GM12892 (cell line): Measurements from ENCODE around the gene PIM3.

Experiments
- POLR2A ChIP-seq: IDR thresholded peaks from 2 replicates; pipeline ENCODE4 v1.6.1; 2011; ENCODE audit warnings: low read depth, low read length, control low read depth
- POLR2AphosphoS5 ChIP-seq: IDR thresholded peaks from 2 replicates; pipeline ENCODE4 v1.6.1; 2011; ENCODE audit warnings: low read depth, low read length, control low read depth

DNA sequence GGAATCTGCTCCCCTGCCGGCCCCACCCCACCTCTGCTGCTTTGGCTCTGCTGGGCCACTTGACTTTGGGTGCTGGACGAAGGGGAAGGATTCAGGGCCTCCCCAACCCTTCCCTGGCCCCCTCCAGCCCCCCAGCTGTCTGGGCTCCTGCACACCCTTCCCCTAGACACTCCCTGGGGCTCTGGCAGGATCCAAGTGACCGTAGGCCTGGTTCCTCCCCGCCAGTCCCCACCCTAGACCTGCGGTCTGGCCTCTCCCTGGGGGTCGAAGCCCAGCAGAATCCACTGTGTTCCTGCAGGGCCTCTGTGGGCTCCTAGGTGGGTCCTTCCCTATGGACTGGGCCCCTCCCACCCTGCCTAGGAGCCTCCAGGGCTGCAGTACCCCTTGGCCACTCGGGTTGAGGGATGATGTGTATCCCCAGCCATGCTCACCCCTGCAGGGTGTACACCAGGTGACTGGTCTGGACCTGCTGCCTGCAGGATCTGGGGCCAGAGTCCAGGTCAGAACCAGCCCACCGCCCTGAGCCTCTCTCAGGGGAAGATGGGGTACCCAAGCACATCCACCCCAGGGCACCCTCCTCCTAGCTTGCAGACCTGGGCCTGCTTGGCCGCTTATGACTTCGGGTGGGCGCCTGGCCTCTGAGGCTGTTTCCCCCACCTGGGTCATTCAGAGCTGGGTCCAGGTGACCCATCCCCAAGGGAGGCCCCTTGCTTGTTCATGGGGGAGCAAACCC is 5.6 kb downstream of the PIM3 start:
- TF ChIP-seq POLR2AphosphoS5 (no peak; the same call in 1 of the 2 replicates), POLR2A (no peak)
